ENCODE results near the gene DENND1B.

DENND1B gene

DNA sequence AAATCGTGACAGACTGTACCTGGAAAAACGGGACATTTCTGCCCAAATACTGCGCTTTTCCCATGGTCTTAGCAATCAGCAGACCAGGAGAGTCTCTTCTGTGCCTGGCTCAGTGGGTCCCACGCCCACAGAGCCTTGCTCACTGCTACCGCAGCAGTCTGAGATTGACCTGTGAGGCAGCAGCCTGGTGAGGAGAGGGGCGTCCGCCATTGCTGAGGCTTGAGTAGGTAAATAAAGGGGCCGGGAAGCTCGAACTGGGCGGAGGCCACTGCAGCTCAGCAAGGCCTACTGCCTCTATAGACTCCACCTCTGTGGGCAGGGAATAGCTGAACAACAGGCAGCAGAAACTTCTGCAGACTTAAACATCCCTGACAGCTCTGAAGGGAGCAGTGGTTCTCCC lies 203.1 kb downstream of the DENND1B start:
- Histone ChIP-seq H3K36me3 (ENCODE audit: insufficient read depth, low read length) (peaks cover 39% of the 10 kb centered on the region; the same call in 1 of the 2 replicates), H3K79me2 (ENCODE audit: insufficient read depth, low read length) (no peaks in the 10 kb centered on the region), H3K4me3 (ENCODE audit: low read length, poor library complexity, severe bottlenecking) (no peak overlapping the region), H3K9me3 (ENCODE audit: insufficient read depth, low read depth, low read length) (peaks cover 11% of the 10 kb centered on the region), H3K9me2 (replicated peaks; ENCODE audit: low read depth, low read length) (no peaks in the 10 kb centered on the region), H3K27me3 (ENCODE audit: insufficient read depth, low read length, poor library complexity, severe bottlenecking) (no peaks in the 10 kb centered on the region), H3F3A (ENCODE audit: low read depth) (no peaks in the 10 kb centered on the region), H3K9ac (ENCODE audit: low read depth, low read length, poor library complexity, severe bottlenecking) (no peak overlapping the region), H3K4me1 (ENCODE audit: insufficient read depth, low read length, poor library complexity, severe bottlenecking) (no peaks in the 10 kb centered on the region), H2AFZ (ENCODE audit: low read length) (no peak overlapping the region), H3K4me2 (ENCODE audit: low read depth, low read length, poor library complexity, severe bottlenecking) (no peak overlapping the region), H4K20me1 (ENCODE audit: insufficient read depth, low read length, poor library complexity, severe bottlenecking) (no peaks in the 10 kb centered on the region)
- TF ChIP-seq, protein P1, sequence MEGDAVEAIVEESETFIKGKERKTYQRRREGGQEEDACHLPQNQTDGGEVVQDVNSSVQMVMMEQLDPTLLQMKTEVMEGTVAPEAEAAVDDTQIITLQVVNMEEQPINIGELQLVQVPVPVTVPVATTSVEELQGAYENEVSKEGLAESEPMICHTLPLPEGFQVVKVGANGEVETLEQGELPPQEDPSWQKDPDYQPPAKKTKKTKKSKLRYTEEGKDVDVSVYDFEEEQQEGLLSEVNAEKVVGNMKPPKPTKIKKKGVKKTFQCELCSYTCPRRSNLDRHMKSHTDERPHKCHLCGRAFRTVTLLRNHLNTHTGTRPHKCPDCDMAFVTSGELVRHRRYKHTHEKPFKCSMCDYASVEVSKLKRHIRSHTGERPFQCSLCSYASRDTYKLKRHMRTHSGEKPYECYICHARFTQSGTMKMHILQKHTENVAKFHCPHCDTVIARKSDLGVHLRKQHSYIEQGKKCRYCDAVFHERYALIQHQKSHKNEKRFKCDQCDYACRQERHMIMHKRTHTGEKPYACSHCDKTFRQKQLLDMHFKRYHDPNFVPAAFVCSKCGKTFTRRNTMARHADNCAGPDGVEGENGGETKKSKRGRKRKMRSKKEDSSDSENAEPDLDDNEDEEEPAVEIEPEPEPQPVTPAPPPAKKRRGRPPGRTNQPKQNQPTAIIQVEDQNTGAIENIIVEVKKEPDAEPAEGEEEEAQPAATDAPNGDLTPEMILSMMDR (conservative IDR thresholded peaks at IDR 0.05; ENCODE audit: low read length), result no peak
- no peak for TF ChIP-seq EZH2phosphoT487 (IDR thresholded peaks at IDR 0.05; ENCODE audit: borderline replicate concordance)

DNA sequence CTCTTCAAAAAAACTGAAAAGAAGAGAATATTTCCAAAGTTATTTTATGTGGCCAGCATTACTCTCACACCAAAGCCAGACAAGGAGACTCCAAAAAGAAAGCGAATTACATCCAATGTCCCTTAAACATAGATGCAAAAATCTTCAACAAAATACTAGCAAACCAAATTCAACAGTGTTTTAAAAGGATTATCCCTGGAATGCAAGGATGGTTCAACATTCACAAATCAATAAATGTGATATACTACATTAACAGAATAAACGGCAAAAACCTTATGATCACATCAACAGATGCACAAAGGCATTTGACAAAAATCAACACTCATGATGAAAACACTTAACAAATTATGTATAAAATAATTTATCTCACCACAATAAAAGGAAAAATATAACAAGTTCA lies 207.8 kb downstream of the DENND1B start:
- TF ChIP-seq EZH2phosphoT487 (IDR thresholded peaks at IDR 0.05; ENCODE audit: borderline replicate concordance), result no peak
- TF ChIP-seq, protein P1 (conservative IDR thresholded peaks at IDR 0.05; ENCODE audit: low read length), result no peak

DNA sequence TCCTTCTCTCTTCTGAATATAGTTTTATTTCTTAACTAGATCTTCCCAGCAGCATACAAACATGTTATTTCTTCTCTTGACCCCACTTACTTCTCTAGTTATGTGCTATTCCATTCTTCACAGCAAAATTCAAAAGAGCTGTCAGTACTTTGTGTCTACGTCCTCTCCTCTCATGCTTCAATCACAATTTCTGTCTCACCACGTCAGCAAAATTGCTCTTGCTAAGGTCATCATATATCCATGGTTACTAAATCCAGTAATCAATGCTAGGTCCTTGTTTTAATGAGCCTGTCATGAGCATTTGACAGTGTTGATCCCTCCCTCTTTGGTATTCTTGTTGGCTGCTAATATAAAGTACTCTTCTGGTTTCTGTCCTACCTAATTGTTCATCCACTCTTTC lies 214.2 kb downstream of the DENND1B start:
- H2AFZ ChIP-seq (ENCODE audit: low read length), result no peak overlapping the region
- no peaks in the 10 kb centered on the region for H3K79me2 ChIP-seq (ENCODE audit: insufficient read depth, low read length)
- H3K9me2 ChIP-seq (replicated peaks; ENCODE audit: low read depth, low read length), result no peaks in the 10 kb centered on the region
- H3K4me2 ChIP-seq (ENCODE audit: low read depth, low read length, poor library complexity, severe bottlenecking), result no peak overlapping the region
- peaks cover 30% of the 10 kb centered on the region; the same call in 1 of the 2 replicates for H3K36me3 ChIP-seq (ENCODE audit: insufficient read depth, low read length)
- no peak overlapping the region for H3K4me3 ChIP-seq (ENCODE audit: low read length, poor library complexity, severe bottlenecking)
- H3K4me1 ChIP-seq (ENCODE audit: insufficient read depth, low read length, poor library complexity, severe bottlenecking), result no peaks in the 10 kb centered on the region
- H3F3A ChIP-seq (ENCODE audit: low read depth), result no peaks in the 10 kb centered on the region
- no peak overlapping the region for H3K9ac ChIP-seq (ENCODE audit: low read depth, low read length, poor library complexity, severe bottlenecking)
- no peaks in the 10 kb centered on the region for H3K27me3 ChIP-seq (ENCODE audit: insufficient read depth, low read length, poor library complexity, severe bottlenecking)
- H4K20me1 ChIP-seq (ENCODE audit: insufficient read depth, low read length, poor library complexity, severe bottlenecking), result no peaks in the 10 kb centered on the region
- no peak for TF ChIP-seq EZH2phosphoT487 (IDR thresholded peaks at IDR 0.05; ENCODE audit: borderline replicate concordance)
- TF ChIP-seq, protein P1 (conservative IDR thresholded peaks at IDR 0.05; ENCODE audit: low read length), result no peak
- H3K9me3 ChIP-seq (ENCODE audit: insufficient read depth, low read depth, low read length), result no peaks in the 10 kb centered on the region

More for the DNA sequence above, 207.8 kb downstream of the DENND1B start:
- Histone ChIP-seq H3K27me3 (ENCODE audit: insufficient read depth, low read length, poor library complexity, severe bottlenecking) (no peaks in the 10 kb centered on the region), H3K79me2 (ENCODE audit: insufficient read depth, low read length) (no peaks in the 10 kb centered on the region), H3K4me1 (ENCODE audit: insufficient read depth, low read length, poor library complexity, severe bottlenecking) (no peaks in the 10 kb centered on the region), H3K4me3 (ENCODE audit: low read length, poor library complexity, severe bottlenecking) (no peak overlapping the region), H4K20me1 (ENCODE audit: insufficient read depth, low read length, poor library complexity, severe bottlenecking) (no peaks in the 10 kb centered on the region), H3K9me2 (replicated peaks; ENCODE audit: low read depth, low read length) (no peaks in the 10 kb centered on the region), H2AFZ (ENCODE audit: low read length) (no peak overlapping the region), H3K9me3 (ENCODE audit: insufficient read depth, low read depth, low read length) (peaks cover 21% of the 10 kb centered on the region), H3K4me2 (ENCODE audit: low read depth, low read length, poor library complexity, severe bottlenecking) (no peak overlapping the region), H3F3A (ENCODE audit: low read depth) (no peaks in the 10 kb centered on the region), H3K36me3 (ENCODE audit: insufficient read depth, low read length) (peaks cover 46% of the 10 kb centered on the region), H3K9ac (ENCODE audit: low read depth, low read length, poor library complexity, severe bottlenecking) (no peak overlapping the region)
